ENCODE results near the gene SURF4.
A peak's percentile ranks its signal among the peaks of the same experiment; 100 is the strongest.

The SURF4 gene

GRCh38 chr9:133375724-133376654 lies at the start of gene SURF4, which contains the start of gene STKLD1:
Gene SURF4 (minus strand): TSS chr9:133376060. CDS start chr9:133375969, 91 bp downstream.
Gene STKLD1 (plus strand): TSS chr9:133376366. CDS start chr9:133376474, 108 bp downstream.
- DNase-seq, result peak; percentile 97

- DNase-seq, result no peak
Observed at GRCh38 chr9:133425049-133425632, 49.3 kb upstream of the SURF4 start.

- DNase-seq, result no peak
Observed at GRCh38 chr9:133424187-133424586, 48.3 kb upstream of the SURF4 start.

DNA sequence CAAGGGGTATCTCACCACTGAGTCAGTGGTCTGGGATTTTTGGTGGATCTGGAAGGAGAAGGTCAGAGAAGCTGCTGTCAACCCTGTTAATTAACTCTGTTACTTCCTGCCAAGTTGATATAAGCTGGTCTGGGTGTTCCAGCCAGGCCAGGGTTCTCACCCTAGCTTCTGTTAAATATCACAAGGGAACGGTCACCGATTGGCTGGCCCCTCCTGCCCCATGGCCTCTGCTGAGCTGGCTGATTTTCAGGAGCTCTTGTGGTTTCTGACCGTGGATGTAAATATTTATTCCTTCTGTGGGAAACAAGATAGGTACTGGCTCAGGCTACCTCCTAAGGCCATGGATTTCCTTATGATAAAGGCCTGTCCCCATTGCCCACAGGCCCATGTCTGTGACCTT lies 47.4 kb upstream of the SURF4 start:
- DNase-seq, result no peak

DNA sequence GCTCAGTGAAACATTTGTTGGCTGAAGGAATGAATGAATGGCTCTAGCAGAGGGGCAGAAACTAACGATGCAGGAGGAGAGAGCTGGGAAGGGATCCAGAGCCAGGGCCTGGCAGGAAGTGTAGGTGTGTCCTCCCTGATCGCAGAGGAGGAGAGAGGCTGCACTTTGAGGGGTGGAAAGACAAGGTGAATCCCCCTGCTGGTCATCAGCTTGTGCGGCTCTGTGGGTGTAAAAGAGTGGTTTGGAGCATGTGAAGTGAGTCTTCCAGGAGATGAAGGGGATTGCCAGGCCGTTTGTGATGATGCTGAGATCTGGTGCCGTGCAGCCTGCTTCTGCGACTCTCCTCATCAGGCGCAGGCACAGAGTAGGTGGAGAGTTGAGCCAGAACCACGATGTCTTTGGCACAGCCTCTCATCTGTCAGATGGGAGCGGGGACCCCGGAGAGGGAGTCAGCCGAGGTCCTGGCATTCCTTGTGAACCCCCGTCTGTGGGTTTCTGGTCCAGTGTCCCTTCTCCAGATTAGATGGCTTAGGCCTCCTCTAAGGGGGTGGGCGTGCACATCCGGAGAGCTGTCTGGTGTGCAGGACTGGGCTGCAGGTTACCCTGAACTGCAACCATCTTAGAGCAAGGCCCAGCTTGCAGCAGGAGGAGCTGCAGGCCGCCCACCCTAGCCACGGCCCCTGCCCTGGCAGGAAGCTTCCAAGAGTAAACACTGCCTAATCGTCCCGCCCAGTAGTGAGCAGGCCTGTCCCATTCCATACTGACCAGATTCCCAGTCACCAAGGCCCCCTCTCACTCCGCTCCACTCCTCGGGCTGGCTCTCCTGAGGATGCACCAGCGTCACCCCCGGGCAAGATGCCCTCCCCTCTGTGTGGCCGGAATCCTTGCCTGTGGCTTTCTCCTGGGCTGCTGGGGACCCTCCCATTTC lies 46.0 kb upstream of the SURF4 start, which contains the start of gene ADAMTS13:
ADAMTS13 (plus strand) TSS at position 753 of the 928 bp plus-strand sequence; CDS start at position 830, 77 bp downstream.
- peak; percentile 50 for DNase-seq

GRCh38 chr9:133420392-133420827 lies 44.5 kb upstream of the SURF4 start:
- DNase-seq, result no peak

DNA sequence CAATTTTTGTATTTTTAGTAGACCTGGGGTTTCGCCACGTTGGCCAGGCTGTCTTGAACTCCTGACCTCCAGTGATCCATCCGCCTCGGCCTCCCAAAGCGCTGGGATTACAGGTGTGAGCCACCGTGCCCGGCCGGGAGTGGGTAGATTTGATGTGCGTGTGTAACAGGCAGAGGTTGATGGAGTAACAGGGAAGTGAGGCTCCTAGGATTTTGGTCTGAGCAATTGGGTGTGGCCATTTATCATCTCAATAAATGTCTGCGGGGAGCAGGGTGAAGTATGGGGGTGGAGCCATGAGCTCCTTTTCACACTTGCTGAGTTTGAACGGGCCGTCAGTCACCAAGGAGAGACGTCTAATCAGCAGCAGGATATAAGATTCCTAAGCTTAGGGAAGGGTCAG lies 43.1 kb upstream of the SURF4 start:
- DNase-seq, result no peak

- peak; percentile 91 for DNase-seq
Observed at GRCh38 chr9:133417541-133418461, 41.9 kb upstream of the SURF4 start, which contains the start of gene REXO4. Gene REXO4 (minus strand): TSS chr9:133418010. CDS start chr9:133417844, 166 bp downstream.

DNA sequence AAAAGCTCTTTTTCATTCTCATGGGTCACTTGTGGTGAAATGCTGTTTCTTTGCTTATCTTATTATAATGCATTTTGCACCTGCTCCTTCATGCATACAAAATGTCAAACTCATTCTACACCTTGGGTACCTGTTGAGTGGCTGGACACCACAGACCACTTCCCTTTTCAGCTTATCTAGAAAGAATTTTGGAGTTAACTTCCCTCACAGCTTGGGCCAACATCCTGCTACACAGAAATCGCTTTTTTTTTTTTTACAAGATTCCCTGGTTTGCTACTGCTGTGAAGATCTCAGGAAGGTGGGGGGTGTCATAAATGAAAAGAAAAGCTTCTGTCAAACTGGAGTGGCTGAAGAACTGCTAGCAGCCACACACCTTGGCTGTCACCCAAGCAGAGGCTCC lies 39.3 kb upstream of the SURF4 start:
- DNase-seq, result no peak

DNA sequence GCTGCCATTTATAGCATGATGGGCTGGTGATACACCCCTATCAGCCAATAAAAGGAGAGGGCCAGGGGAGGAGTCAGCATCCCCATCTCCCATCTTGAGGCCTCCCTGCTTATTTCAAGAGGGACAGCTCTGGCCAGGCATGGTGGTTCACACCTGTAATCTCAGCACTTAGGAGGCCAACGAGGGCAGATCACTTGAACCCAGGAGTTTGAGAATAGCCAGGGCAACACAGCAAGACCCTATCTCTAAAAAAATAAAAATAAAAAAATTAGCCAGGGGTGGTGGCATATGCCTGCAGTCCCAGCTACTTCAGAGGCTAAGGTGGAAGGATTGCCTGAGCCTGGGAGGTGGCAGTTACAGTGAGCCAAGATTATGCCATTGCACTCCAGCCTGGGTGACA lies 32.2 kb upstream of the SURF4 start:
- no peak for DNase-seq

GRCh38 chr9:133406480-133407307 lies 30.8 kb upstream of the SURF4 start:
- peak; percentile 83 for DNase-seq

GRCh38 chr9:133405508-133406438 lies 29.9 kb upstream of the SURF4 start:
- no peak for DNase-seq

GRCh38 chr9:133404454-133405002 lies 28.7 kb upstream of the SURF4 start:
- DNase-seq, result no peak

DNA sequence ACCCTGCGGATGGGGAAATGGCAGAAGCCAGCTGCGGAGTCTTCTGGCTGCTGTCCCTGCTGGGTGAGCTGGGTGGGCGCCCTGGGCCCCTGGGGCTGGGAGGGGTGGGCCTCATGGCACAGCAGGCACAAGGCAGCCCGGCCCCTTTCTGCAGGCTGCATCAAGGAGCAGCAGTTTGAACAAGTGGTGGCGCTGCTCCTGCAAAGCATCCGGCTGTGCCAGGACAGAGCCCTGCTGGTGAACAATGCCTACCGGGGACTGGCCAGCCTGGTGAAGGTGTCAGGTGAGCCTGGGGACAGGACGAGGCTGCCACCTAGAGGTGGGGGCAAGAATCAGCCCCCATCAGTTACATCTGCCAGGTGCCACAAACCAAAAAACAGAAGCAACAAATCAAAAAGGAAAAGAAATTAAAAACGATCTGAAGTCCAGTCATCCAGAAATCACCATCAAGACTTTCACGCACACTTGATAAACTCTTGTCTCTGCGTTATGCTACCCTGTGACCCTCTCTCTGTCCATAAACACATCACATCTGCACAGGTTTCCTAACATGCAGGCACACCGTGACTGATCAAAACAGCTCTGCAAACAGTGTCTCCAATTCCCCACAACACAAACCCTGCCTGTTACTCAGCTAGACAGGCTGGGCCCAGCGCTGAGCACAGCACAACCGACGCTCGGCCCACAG lies 28.1 kb upstream of the SURF4 start:
- peak; percentile 57 for DNase-seq

DNA sequence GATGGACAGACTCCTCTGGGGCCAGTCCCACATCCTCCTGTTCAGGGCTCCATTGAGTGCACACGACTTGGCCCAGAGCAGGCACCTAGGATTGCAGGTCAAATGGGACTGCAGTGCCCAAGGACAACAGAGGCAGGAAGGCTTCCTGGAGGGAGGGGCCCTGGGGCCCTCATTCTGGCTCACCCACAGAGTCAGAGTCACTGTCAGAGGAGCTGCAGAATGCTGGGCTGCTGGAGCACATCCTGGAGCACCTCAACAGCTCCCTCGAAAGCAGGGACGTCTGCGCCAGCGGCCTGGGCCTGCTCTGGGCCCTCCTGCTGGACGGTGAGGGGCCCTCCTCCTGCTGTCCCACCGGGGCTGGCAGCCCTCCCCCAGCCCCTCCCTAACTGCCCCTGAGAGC lies 26.8 kb upstream of the SURF4 start:
- no peak for DNase-seq

DNA sequence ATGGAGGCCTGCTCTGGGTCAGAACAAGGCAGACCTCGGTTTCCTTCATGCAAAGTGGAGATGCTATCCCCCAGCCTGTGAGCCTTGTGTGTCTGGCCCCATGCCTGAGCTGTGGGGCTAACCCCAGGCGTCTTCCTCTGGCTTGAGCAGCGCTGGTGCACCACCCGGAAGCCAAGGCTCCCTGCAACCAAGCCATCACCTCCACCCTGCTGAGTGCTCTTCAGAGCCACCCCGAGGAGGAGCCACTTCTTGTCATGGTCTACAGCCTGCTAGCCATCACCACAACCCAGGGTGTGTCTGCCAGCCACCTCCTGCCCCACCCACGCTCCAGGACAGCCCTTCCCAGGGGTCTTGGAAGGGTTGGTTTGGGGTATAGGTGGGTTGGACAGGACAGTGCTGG lies 25.7 kb upstream of the SURF4 start:
- no peak for DNase-seq

- no peak for DNase-seq
Observed at GRCh38 chr9:133400292-133400691, 24.4 kb upstream of the SURF4 start.

GRCh38 chr9:133397895-133398294 lies 22.0 kb upstream of the SURF4 start:
- no peak for DNase-seq

DNA sequence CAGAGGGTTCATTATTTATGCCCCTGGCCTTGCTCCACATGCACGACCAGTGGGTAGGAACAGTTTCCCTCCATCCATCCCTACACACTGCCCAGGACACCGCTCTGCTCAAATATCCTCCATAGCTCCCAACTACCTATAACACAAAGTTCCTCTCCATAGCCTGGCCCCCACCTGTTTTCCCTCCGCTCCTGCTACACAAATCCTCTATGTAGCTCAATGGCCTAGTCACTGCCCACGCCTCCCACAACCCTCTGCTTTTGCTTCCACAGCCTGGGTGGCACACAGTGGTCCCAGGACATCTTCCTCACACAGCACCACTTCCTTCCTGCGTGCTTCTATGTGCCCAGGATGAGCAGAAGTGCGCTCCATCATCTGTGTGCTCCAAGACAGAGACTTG lies 21.5 kb upstream of the SURF4 start:
- no peak for DNase-seq

All from NCI-H82 (cell line).